ENCODE results near the gene SDK2. TPM values are rescaled to one million over a fixed set of nuclear protein-coding genes. Genes with fewer than 3 reads are reported as not detected.
"Not testable (repeated sequence)": the region's sequence is repeated elsewhere in the genome, so short reads cannot be mapped to it uniquely, and the experiment has no call there.

SDK2 gene
- total RNA-seq, 3 donors from 2014 or later (not counting 1 experiment from before 2014, with no cell fraction given) = 0.41 to 0.90 (median 0.49) TPM

GRCh38 chr17:73335591-73336407 is 308.4 kb downstream of the SDK2 start:
- no peak overlapping the region for H3K4me3 Mint-ChIP-seq
- Histone ChIP-seq H3K9me3 (ENCODE audit: control insufficient read depth, insufficient read depth, low read length) (no peaks in the 10 kb centered on the region), H3K27me3 (ENCODE audit: control insufficient read depth, insufficient read depth, low read length) (no peaks in the 10 kb centered on the region), H3K4me1 (ENCODE audit: control insufficient read depth, insufficient read depth, low read length) (no peaks in the 10 kb centered on the region), H3K4me3 (ENCODE audit: low read length) (no peak overlapping the region), H3K36me3 (ENCODE audit: control insufficient read depth, insufficient read depth, low read length) (no peaks in the 10 kb centered on the region), H3K27ac (ENCODE audit: low read length) (no peak overlapping the region)
- no peak overlapping the region for H3K27ac Mint-ChIP-seq
- no peak for TF ChIP-seq CTCF (IDR thresholded peaks at IDR 0.05)
- intact Hi-C loops (cut with micrococcal nuclease) = no loop called here
- DNase-seq (no peak), ATAC-seq (no peak)
- H3K27me3 Mint-ChIP-seq (ENCODE audit: low read depth in 2 of 2) = no peaks in the 10 kb centered on the region
- no peaks in the 10 kb centered on the region for H3K9me3 Mint-ChIP-seq
- peaks cover 0 to 4% of the 10 kb centered on the region in 2 donors for H3K4me1 Mint-ChIP-seq
- no peaks in the 10 kb centered on the region for H3K36me3 Mint-ChIP-seq
- WGBS (ENCODE audit: insufficient coverage) = 89% methylated on average over 11 of the region's 12 CpGs

- Mint-ChIP-seq H3K36me3 (no peaks in the 10 kb centered on the region), H3K4me3 (no peak overlapping the region), H3K4me1 (peaks cover 0 to 4% of the 10 kb centered on the region in 2 donors), H3K27me3 (ENCODE audit: low read depth in 2 of 2) (no peaks in the 10 kb centered on the region), H3K9me3 (no peaks in the 10 kb centered on the region), H3K27ac (no peak overlapping the region)
- Histone ChIP-seq H3K27me3 (ENCODE audit: control insufficient read depth, insufficient read depth, low read length) (no peaks in the 10 kb centered on the region), H3K4me1 (ENCODE audit: control insufficient read depth, insufficient read depth, low read length) (no peaks in the 10 kb centered on the region), H3K4me3 (ENCODE audit: low read length) (no peak overlapping the region), H3K36me3 (ENCODE audit: control insufficient read depth, insufficient read depth, low read length) (no peaks in the 10 kb centered on the region), H3K9me3 (ENCODE audit: control insufficient read depth, insufficient read depth, low read length) (no peaks in the 10 kb centered on the region), H3K27ac (ENCODE audit: low read length) (no peak overlapping the region)
- DNase-seq (no peak), ATAC-seq (no peak)
- no peak for TF ChIP-seq CTCF (IDR thresholded peaks at IDR 0.05)
- WGBS (ENCODE audit: insufficient coverage) = 74% methylated on average over 12 of the region's 12 CpGs
- intact Hi-C loops (cut with micrococcal nuclease) = no loop called here
Observed at GRCh38 chr17:73334771-73335513, 309.3 kb downstream of the SDK2 start.

GRCh38 chr17:73333445-73333844 is 310.8 kb downstream of the SDK2 start:
- H3K36me3 Mint-ChIP-seq; H3K27me3 Mint-ChIP-seq (ENCODE audit: low read depth in 2 of 2); H3K9me3 Mint-ChIP-seq; H3K36me3 ChIP-seq (ENCODE audit: control insufficient read depth, insufficient read depth, low read length); H3K9me3 ChIP-seq (ENCODE audit: control insufficient read depth, insufficient read depth, low read length); H3K4me3 ChIP-seq (ENCODE audit: low read length); ATAC-seq; intact Hi-C loops (cut with micrococcal nuclease); DNase-seq; H3K27me3 ChIP-seq (ENCODE audit: control insufficient read depth, insufficient read depth, low read length); H3K27ac Mint-ChIP-seq; H3K4me3 Mint-ChIP-seq; H3K4me1 ChIP-seq (ENCODE audit: control insufficient read depth, insufficient read depth, low read length); H3K4me1 Mint-ChIP-seq; H3K27ac ChIP-seq (ENCODE audit: low read length): not testable (repeated sequence)
- WGBS (ENCODE audit: insufficient coverage) = 89% methylated on average over 7 of the region's 9 CpGs

GRCh38 chr17:73331060-73331459 is 313.2 kb downstream of the SDK2 start:
- H3K4me1 Mint-ChIP-seq = no peaks in the 10 kb centered on the region
- 59% methylated on average over 2 of the region's 3 CpGs for WGBS (ENCODE audit: insufficient coverage)
- Histone ChIP-seq H3K27me3 (ENCODE audit: control insufficient read depth, insufficient read depth, low read length) (no peaks in the 10 kb centered on the region), H3K4me3 (ENCODE audit: low read length) (no peak overlapping the region), H3K9me3 (ENCODE audit: control insufficient read depth, insufficient read depth, low read length) (no peaks in the 10 kb centered on the region), H3K36me3 (ENCODE audit: control insufficient read depth, insufficient read depth, low read length) (no peaks in the 10 kb centered on the region), H3K4me1 (ENCODE audit: control insufficient read depth, insufficient read depth, low read length) (no peaks in the 10 kb centered on the region), H3K27ac (ENCODE audit: low read length) (no peak overlapping the region)
- ATAC-seq (no peak), DNase-seq (no peak)
- H3K9me3 Mint-ChIP-seq = no peaks in the 10 kb centered on the region
- intact Hi-C loops (cut with micrococcal nuclease) = no loop called here
- H3K27ac Mint-ChIP-seq = no peak overlapping the region
- TF ChIP-seq CTCF (IDR thresholded peaks at IDR 0.05) = no peak
- no peak overlapping the region for H3K4me3 Mint-ChIP-seq
- H3K36me3 Mint-ChIP-seq = no peaks in the 10 kb centered on the region
- H3K27me3 Mint-ChIP-seq (ENCODE audit: low read depth in 2 of 2) = no peaks in the 10 kb centered on the region
